Liver (tissue), 9 donors: Measurements from ENCODE around the gene SLC6A3. TPM values are rescaled to one million over a fixed set of nuclear protein-coding genes. Genes with fewer than 3 reads are reported as not detected.

ENCODE experiments used
- DNase-seq: peaks from one replicate; pipeline ENCODE4 v3.0.0-alpha.2; 2017; ENCODE audit warnings: low spot score
- H3K27ac ChIP-seq, 2 donors: one replicate each; pipeline ENCODE4 v1.7.0; 2013; ENCODE audit warnings: inconsistent platforms in 2 of 2, low read length in 2 of 2, control low read depth in 1 of 2, low read depth in 1 of 2, mild to moderate bottlenecking in 1 of 2
- H3K27me3 ChIP-seq, 4 donors: one replicate each; pipeline versions ENCODE4 v1.6.1 to v1.7.0; 2013; ENCODE audit warnings: low read length in 3 of 4, inconsistent platforms in 1 of 4, mild to moderate bottlenecking in 1 of 4, moderate library complexity in 1 of 4; ENCODE audit not compliant: control insufficient read depth in 4 of 4, insufficient read depth in 4 of 4
- H3K36me3 ChIP-seq, 4 donors: one replicate each; pipeline versions ENCODE4 v1.6.1 to v1.7.0; 2013; ENCODE audit warnings: low read length in 3 of 4, mild to moderate bottlenecking in 3 of 4, low read depth in 1 of 4, moderate library complexity in 1 of 4; ENCODE audit not compliant: control insufficient read depth in 4 of 4, insufficient read depth in 3 of 4
- H3K4me1 ChIP-seq, 4 donors: one replicate each; pipeline versions ENCODE4 v1.6.1 to v1.7.0; 2013; ENCODE audit warnings: low read length in 3 of 4, mild to moderate bottlenecking in 3 of 4, moderate library complexity in 1 of 4; ENCODE audit not compliant: control insufficient read depth in 4 of 4, insufficient read depth in 4 of 4
- H3K4me3 ChIP-seq, 3 donors: one replicate each; pipeline versions ENCODE4 v1.6.1 to v1.7.0; 2013; ENCODE audit warnings: low read length in 3 of 3, control low read depth in 1 of 3, low read depth in 1 of 3, mild to moderate bottlenecking in 1 of 3
- H3K9ac ChIP-seq, 2 donors: one replicate each; pipeline ENCODE4 v1.7.0; 2013; ENCODE audit warnings: low read length in 2 of 2, mild to moderate bottlenecking in 2 of 2, moderate library complexity in 2 of 2, control low read depth in 1 of 2, low read depth in 1 of 2
- H3K9me3 ChIP-seq, 4 donors: one replicate each; pipeline versions ENCODE4 v1.6.1 to v1.7.0; 2013; ENCODE audit warnings: low read length in 3 of 4; ENCODE audit not compliant: control insufficient read depth in 4 of 4
- EGR1 ChIP-seq, 2 donors: IDR thresholded peaks; 2 replicates each; pipeline ENCODE4 v1.6.1; 2016 to 2018; ENCODE audit warnings: antibody characterized with exemption in 2 of 2, low read depth in 2 of 2
- FOXA1 ChIP-seq: IDR thresholded peaks from 2 replicates; pipeline ENCODE4 v1.6.1; 2016; ENCODE audit warnings: antibody characterized with exemption
- FOXA2 ChIP-seq: IDR thresholded peaks from 2 replicates; pipeline ENCODE4 v1.6.1; 2016; ENCODE audit warnings: antibody characterized with exemption
- HNF4A ChIP-seq, 2 donors: conservative IDR thresholded peaks; 2 replicates each; pipeline ENCODE4 v1.6.1; 2016; ENCODE audit warnings: antibody characterized with exemption in 2 of 2, mild to moderate bottlenecking in 2 of 2
- HNF4G ChIP-seq: IDR thresholded peaks from 2 replicates; pipeline ENCODE4 v1.6.1; 2016; ENCODE audit warnings: antibody characterized with exemption
- JUND ChIP-seq, 2 donors: IDR thresholded peaks; 2 replicates each; pipeline ENCODE4 v1.6.1; 2016; ENCODE audit warnings: antibody characterized with exemption in 2 of 2
- NR2F2 ChIP-seq: IDR thresholded peaks from 2 replicates; pipeline ENCODE4 v1.6.1; 2016; ENCODE audit warnings: antibody characterized with exemption
- RAD21 ChIP-seq, 2 donors: IDR thresholded peaks; 2 replicates each; pipeline ENCODE4 v1.6.1; 2016; ENCODE audit warnings: antibody characterized with exemption in 2 of 2, mild to moderate bottlenecking in 2 of 2
- RXRA ChIP-seq, 2 donors: IDR thresholded peaks; 2 replicates each; pipeline ENCODE4 v1.6.1; 2017 to 2018; ENCODE audit warnings: antibody characterized with exemption in 2 of 2, mild to moderate bottlenecking in 1 of 2
- TAF1 ChIP-seq: conservative IDR thresholded peaks from 2 replicates; pipeline ENCODE4 v1.6.1; 2016; ENCODE audit warnings: antibody characterized with exemption, mild to moderate bottlenecking
- YY1 ChIP-seq: IDR thresholded peaks from 2 replicates; pipeline ENCODE4 v1.6.1; 2016; ENCODE audit warnings: antibody characterized with exemption, mild to moderate bottlenecking
- WGBS: extraction: QIAGEN DNeasy Blood & Tissue Kit; methylation state at CpG from one replicate; pipeline ENCODE4 v1.1.7; 2013; 5-methylcytosine and 5-hydroxymethylcytosine counted together
- polyA plus RNA-seq, 2 donors: library from polyadenylated mRNA; stranded (reverse) in 1 of 2; unstranded in 1 of 2; fragments of 200-250 nt in 1 of 2; fragments of >200 nt in 1 of 2; fragmentation: Nextera tagmentation in 1 of 2; extraction: Ambion mirVana in 1 of 2; gene quantifications; one replicate each; pipeline versions ENCODE4 v1.2.1 to v1.2.3, GENCODE V29; 2013 to 2015
- total RNA-seq, 2 donors: library from RNA; depleted of rRNA; stranded (reverse); fragments of >200 nt; gene quantifications; one replicate each; pipeline ENCODE4 v1.2.3, GENCODE V29; 2014
- TF ChIP-seq, protein P1 (sequence below): fragments of 150-350 bp; IDR thresholded peaks from 2 replicates; pipeline ENCODE4 v1.5.1; 2017; ENCODE audit warnings: improper control_type of control experiment, low read depth, low read length; ENCODE audit not compliant: missing input control
- TF ChIP-seq, protein P2 (sequence below): IDR thresholded peaks from 2 replicates; pipeline ENCODE4 v1.6.1; 2016; ENCODE audit warnings: antibody characterized with exemption
- TF ChIP-seq, protein P3 (sequence below): IDR thresholded peaks from 2 replicates; pipeline ENCODE4 v1.6.1; 2016; ENCODE audit warnings: antibody characterized with exemption
- donor health status: healthy.
- donor health status: healthy.
- donor health status: healthy.
- donor health status: healthy.
- donor health status: healthy.

The SLC6A3 gene
- total and polyA plus RNA-seq, 4 donors = not detected

DNA sequence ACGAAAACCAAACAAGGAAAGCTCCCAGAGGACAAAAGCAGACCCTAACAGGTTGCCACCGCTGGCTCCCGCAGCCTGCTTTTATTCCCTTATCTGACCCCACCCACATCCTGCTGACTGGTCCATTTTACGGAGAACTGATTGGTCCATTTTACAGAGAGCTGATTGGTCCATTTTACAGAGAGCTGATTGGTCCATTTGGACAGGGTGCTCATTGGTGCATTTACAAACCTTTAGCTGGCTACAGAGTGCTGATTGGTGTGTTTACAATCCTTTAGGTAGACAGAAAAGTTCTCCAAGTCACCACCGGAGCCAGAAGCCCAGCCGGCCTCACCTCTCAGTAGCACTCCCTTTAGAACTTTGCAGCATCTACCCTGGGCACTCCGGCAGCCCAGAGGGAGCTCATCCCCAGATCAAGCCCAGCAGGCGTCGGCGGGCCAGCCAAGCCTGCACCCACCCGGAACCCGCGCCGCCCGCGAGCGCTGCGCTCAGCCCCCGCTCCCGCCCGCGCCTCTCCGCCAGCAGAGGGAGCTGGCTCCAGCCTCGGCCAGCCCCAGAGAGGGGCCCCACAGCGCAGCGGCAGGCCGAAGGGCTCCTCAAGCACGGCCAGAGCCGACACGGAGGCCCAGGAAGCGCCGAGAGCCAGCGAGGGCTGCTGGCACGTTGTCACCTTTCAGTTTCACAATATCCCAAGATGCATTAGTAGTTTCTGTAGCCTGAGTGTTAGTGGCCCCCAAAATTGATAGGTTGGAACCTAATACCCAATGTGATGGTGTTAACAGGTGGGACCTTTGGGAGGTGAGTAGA, 65.0 kb downstream of the SLC6A3 start:
- H3K4me1 ChIP-seq = peaks cover 0 to 7% (median under 1%) of the 10 kb centered on the region in 4 donors
- no peaks in the 10 kb centered on the region for H3K9me3 ChIP-seq
- H3K4me3 ChIP-seq = no peak overlapping the region
- H3K36me3 ChIP-seq = no peaks in the 10 kb centered on the region
- WGBS = 28% methylated on average over 34 of the region's 34 CpGs
- no peak for DNase-seq
- H3K27ac ChIP-seq = no peak overlapping the region
- H3K9ac ChIP-seq = no peak overlapping the region
- TF ChIP-seq, protein P1, sequence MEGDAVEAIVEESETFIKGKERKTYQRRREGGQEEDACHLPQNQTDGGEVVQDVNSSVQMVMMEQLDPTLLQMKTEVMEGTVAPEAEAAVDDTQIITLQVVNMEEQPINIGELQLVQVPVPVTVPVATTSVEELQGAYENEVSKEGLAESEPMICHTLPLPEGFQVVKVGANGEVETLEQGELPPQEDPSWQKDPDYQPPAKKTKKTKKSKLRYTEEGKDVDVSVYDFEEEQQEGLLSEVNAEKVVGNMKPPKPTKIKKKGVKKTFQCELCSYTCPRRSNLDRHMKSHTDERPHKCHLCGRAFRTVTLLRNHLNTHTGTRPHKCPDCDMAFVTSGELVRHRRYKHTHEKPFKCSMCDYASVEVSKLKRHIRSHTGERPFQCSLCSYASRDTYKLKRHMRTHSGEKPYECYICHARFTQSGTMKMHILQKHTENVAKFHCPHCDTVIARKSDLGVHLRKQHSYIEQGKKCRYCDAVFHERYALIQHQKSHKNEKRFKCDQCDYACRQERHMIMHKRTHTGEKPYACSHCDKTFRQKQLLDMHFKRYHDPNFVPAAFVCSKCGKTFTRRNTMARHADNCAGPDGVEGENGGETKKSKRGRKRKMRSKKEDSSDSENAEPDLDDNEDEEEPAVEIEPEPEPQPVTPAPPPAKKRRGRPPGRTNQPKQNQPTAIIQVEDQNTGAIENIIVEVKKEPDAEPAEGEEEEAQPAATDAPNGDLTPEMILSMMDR = peak; percentile 46
- TF ChIP-seq FOXA2 (no peak), RXRA (IDR thresholded peaks at IDR 0.05) (no peak), JUND (IDR thresholded peaks at IDR 0.05) (no peak), RAD21 (IDR thresholded peaks at IDR 0.05) (peak; percentile 48 to 72), HNF4G (no peak)
- H3K27me3 ChIP-seq = peaks cover 0 to 3% (median 1%) of the 10 kb centered on the region in 4 donors

DNA sequence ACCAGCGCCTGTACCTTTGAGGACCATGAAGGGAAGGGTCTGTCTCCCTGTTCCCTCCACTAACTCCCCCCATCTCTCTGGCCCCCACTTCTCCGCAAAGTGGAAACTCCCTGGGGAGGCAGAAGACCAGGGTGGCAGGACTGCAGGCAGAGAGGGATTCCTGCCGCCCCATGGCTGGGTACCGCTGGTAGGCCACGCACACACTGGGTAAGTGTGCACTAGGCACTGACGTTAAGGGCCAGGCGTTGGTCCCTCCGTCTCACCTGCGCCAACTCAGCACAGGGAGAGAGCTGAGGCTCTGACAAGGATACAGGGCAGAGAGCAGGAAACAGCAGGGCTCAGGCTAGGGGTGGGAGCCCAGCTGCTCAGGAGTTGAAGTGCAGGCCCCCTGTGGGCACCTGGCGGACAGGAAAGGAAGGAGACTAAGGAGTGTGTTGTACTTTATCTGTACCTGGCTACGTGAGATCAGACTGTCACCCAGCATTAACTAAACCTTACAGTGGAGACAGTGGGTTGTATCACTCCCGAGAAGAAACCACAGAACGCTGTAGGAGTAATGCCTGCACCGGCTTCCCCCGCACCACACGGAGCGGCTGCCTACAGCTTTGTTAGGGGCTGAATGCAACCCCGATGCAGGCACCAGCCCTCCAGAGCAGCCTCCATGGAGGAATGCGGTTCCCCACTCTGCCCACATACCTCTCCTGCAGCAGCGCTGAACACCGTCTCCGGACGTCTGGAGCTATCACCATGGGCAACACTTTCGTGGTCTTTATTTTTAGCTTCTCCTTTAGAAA, 66.2 kb downstream of the SLC6A3 start:
- no peak for DNase-seq
- Histone ChIP-seq H3K36me3 (no peaks in the 10 kb centered on the region), H3K27me3 (peaks cover 0 to 3% (median 1%) of the 10 kb centered on the region in 4 donors), H3K9me3 (no peaks in the 10 kb centered on the region), H3K9ac (no peak overlapping the region), H3K4me1 (peaks cover 0 to 7% (median under 1%) of the 10 kb centered on the region in 4 donors), H3K27ac (no peak overlapping the region), H3K4me3 (no peak overlapping the region)
- 93% methylated on average over 24 of the region's 24 CpGs for WGBS
- TF ChIP-seq HNF4A (conservative IDR thresholded peaks at IDR 0.05) (no peak), TAF1 (no peak), FOXA1 (no peak), FOXA2 (no peak), EGR1 (IDR thresholded peaks at IDR 0.05; ENCODE audit: low read depth in 2 of 2) (no peak), RXRA (IDR thresholded peaks at IDR 0.05) (no peak), NR2F2 (no peak), HNF4G (no peak), YY1 (no peak), JUND (IDR thresholded peaks at IDR 0.05) (no peak), RAD21 (IDR thresholded peaks at IDR 0.05) (no peak)
- TF ChIP-seq, protein P1 = no peak
- TF ChIP-seq, protein P2, sequence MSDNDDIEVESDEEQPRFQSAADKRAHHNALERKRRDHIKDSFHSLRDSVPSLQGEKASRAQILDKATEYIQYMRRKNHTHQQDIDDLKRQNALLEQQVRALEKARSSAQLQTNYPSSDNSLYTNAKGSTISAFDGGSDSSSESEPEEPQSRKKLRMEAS = no peak
- TF ChIP-seq, protein P3, sequence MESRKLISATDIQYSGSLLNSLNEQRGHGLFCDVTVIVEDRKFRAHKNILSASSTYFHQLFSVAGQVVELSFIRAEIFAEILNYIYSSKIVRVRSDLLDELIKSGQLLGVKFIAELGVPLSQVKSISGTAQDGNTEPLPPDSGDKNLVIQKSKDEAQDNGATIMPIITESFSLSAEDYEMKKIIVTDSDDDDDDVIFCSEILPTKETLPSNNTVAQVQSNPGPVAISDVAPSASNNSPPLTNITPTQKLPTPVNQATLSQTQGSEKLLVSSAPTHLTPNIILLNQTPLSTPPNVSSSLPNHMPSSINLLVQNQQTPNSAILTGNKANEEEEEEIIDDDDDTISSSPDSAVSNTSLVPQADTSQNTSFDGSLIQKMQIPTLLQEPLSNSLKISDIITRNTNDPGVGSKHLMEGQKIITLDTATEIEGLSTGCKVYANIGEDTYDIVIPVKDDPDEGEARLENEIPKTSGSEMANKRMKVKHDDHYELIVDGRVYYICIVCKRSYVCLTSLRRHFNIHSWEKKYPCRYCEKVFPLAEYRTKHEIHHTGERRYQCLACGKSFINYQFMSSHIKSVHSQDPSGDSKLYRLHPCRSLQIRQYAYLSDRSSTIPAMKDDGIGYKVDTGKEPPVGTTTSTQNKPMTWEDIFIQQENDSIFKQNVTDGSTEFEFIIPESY = no peak
